ENCODE data around the gene CSTPP1.

CSTPP1 gene

DNA sequence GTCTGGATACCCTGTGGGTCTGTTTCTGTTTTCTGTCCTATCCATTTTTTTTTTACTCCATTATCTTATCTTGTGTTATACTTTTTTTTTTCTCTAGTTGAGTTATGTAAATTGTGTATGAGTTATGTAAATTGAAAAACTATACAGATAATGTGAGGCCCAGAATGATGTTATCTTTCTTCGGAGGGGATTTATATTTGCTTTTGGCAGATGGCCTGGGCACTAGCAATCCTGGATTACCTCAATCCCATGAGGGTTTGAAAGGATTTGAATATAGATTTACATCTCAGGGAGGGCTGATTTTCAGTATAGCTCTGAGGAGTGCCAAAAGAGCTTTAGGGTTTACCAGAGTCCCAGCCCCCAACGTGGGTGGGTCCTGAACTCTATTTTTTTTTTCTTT, 71.0 kb downstream of the CSTPP1 start:
- H3K27me3 ChIP-seq (ENCODE audit: control insufficient read depth, low read length), result no peaks in the 10 kb centered on the region
- no peaks in the 10 kb centered on the region for H3K9me3 ChIP-seq (ENCODE audit: control insufficient read depth, insufficient read depth, low read length)
- H3K4me2 ChIP-seq (ENCODE audit: low read length), result no peak overlapping the region
- H3K4me1 ChIP-seq (ENCODE audit: control insufficient read depth, low read length), result peaks cover 51% of the 10 kb centered on the region
- no peak overlapping the region for H3K4me3 ChIP-seq (ENCODE audit: low read length)
- no peaks in the 10 kb centered on the region for H4K20me1 ChIP-seq (ENCODE audit: control insufficient read depth, insufficient read depth, low read depth, low read length)
- TF ChIP-seq EZH2phosphoT487 (IDR thresholded peaks at IDR 0.05; ENCODE audit: borderline replicate concordance, low read length) (no peak), CTCF (IDR thresholded peaks at IDR 0.05; ENCODE audit: low read depth, low read length, poor library complexity, severe bottlenecking) (no peak)
- H3K36me3 ChIP-seq (ENCODE audit: control insufficient read depth, low read length), result peaks cover 8% of the 10 kb centered on the region
- peaks cover 35% of the 10 kb centered on the region for H3F3A ChIP-seq (ENCODE audit: control insufficient read depth, insufficient read depth)
- H3K79me2 ChIP-seq (ENCODE audit: control insufficient read depth, low read length), result peaks cover 3% of the 10 kb centered on the region; the same call in 1 of the 2 replicates
- no peak overlapping the region for H3K27ac ChIP-seq (ENCODE audit: low read depth, low read length)
- no peaks in the 10 kb centered on the region for H3K9me2 ChIP-seq (replicated peaks; ENCODE audit: control insufficient read depth, low read length)

DNA sequence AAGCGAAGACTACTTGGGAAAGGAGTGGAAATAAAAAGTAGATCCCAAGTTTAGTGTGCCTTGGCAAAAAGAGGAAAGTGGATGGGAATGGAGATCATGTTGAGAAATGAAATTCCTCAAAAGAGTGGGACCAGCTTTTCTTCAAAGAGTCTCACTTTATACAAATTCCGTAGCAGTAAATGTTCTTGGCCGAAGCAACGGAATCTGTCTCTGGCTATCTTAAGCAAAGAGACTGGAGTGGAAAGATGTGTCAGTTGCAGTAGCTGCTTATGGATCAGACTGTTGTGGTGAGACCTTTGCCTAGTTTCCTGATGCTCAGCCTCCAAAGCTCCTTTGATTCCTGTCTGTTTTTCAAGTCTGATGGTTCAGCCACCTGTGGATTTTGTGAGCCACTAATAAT, 73.6 kb downstream of the CSTPP1 start:
- no peak overlapping the region for H3K27ac ChIP-seq (ENCODE audit: low read depth, low read length)
- TF ChIP-seq EZH2phosphoT487 (IDR thresholded peaks at IDR 0.05; ENCODE audit: borderline replicate concordance, low read length), result no peak
- TF ChIP-seq CTCF (IDR thresholded peaks at IDR 0.05; ENCODE audit: low read depth, low read length, poor library complexity, severe bottlenecking), result no peak
- H3K36me3 ChIP-seq (ENCODE audit: control insufficient read depth, low read length), result no peaks in the 10 kb centered on the region; the same call in 1 of the 2 replicates
- H3F3A ChIP-seq (ENCODE audit: control insufficient read depth, insufficient read depth), result peaks cover 10% of the 10 kb centered on the region
- no peaks in the 10 kb centered on the region for H3K9me2 ChIP-seq (replicated peaks; ENCODE audit: control insufficient read depth, low read length)
- peaks cover 3% of the 10 kb centered on the region; the same call in 1 of the 2 replicates for H3K79me2 ChIP-seq (ENCODE audit: control insufficient read depth, low read length)
- H3K27me3 ChIP-seq (ENCODE audit: control insufficient read depth, low read length), result no peaks in the 10 kb centered on the region
- H3K4me1 ChIP-seq (ENCODE audit: control insufficient read depth, low read length), result peaks cover 34% of the 10 kb centered on the region
- H4K20me1 ChIP-seq (ENCODE audit: control insufficient read depth, insufficient read depth, low read depth, low read length), result no peaks in the 10 kb centered on the region
- no peak overlapping the region for H3K4me2 ChIP-seq (ENCODE audit: low read length)
- H3K4me3 ChIP-seq (ENCODE audit: low read length), result no peak overlapping the region
- H3K9me3 ChIP-seq (ENCODE audit: control insufficient read depth, insufficient read depth, low read length), result no peaks in the 10 kb centered on the region; the same call in 1 of the 2 replicates

DNA sequence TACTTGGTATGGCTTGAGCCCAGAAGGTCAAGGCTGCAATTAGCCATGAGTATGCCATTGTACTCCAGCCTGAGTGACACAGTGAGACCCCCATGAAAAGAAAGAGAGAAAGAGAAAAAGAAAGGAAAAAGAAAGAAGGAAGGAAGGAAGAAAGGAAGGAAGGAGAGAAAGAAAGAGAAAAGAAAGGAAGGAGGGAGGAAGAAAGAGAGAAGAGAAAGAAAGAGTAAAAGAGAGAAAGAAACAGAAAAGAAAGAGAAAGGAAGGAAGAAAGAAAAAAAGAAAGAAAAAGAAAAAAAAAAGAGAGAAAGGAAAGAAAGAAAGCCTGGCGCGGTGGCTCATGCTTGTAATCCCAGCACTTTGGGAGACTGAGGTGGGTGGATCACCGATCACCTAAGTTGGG, 77.5 kb downstream of the CSTPP1 start:
- Histone ChIP-seq H3K27ac (ENCODE audit: low read depth, low read length) (no peak overlapping the region), H3F3A (ENCODE audit: control insufficient read depth, insufficient read depth) (peaks cover 6% of the 10 kb centered on the region; the same call in 1 of the 2 replicates), H3K4me2 (ENCODE audit: low read length) (peak overlapping the region; percentile 16; the same call in 1 of the 2 replicates), H3K27me3 (ENCODE audit: control insufficient read depth, low read length) (no peaks in the 10 kb centered on the region), H3K4me1 (ENCODE audit: control insufficient read depth, low read length) (peaks cover 15% of the 10 kb centered on the region), H4K20me1 (ENCODE audit: control insufficient read depth, insufficient read depth, low read depth, low read length) (no peaks in the 10 kb centered on the region), H3K79me2 (ENCODE audit: control insufficient read depth, low read length) (no peaks in the 10 kb centered on the region), H3K36me3 (ENCODE audit: control insufficient read depth, low read length) (no peaks in the 10 kb centered on the region), H3K9me2 (replicated peaks; ENCODE audit: control insufficient read depth, low read length) (no peaks in the 10 kb centered on the region), H3K4me3 (ENCODE audit: low read length) (no peak overlapping the region), H3K9me3 (ENCODE audit: control insufficient read depth, insufficient read depth, low read length) (no peaks in the 10 kb centered on the region; the same call in 1 of the 2 replicates)
- TF ChIP-seq CTCF (IDR thresholded peaks at IDR 0.05; ENCODE audit: low read depth, low read length, poor library complexity, severe bottlenecking) (no peak), EZH2phosphoT487 (IDR thresholded peaks at IDR 0.05; ENCODE audit: borderline replicate concordance, low read length) (no peak)

Measured in DOHH2 (cell line).